ENCODE data around the gene LCN12.

LCN12 gene

GRCh38 chr9:136913701-136914438, 38.2 kb upstream of the LCN12 start:
- Histone ChIP-seq H4K20me1 (ENCODE audit: low read depth, low read length) (no peaks in the 10 kb centered on the region), H3K4me2 (ENCODE audit: low read depth, low read length, poor library complexity, severe bottlenecking) (no peak overlapping the region), H3F3A (ENCODE audit: insufficient read depth) (no peaks in the 10 kb centered on the region), H3K9ac (ENCODE audit: low read length) (no peak overlapping the region), H3K27me3 (ENCODE audit: low read length) (no peaks in the 10 kb centered on the region), H2AFZ (ENCODE audit: low read depth, low read length, severe bottlenecking) (no peak overlapping the region), H3K36me3 (ENCODE audit: low read length) (0 out of 2 replicates have a peak, but pooled peaks cover 2% of the 10 kb centered on the region), H3K9me2 (replicated peaks; ENCODE audit: insufficient read depth, low read length) (no peaks in the 10 kb centered on the region), H3K4me3 (ENCODE audit: insufficient read depth, low read length, poor library complexity, severe bottlenecking) (no peak overlapping the region), H3K9me3 (ENCODE audit: insufficient read depth, low read length) (no peaks in the 10 kb centered on the region), H3K79me2 (ENCODE audit: insufficient read depth, low read length) (no peaks in the 10 kb centered on the region), H3K27ac (ENCODE audit: low read depth, low read length) (no peak overlapping the region)
- no peak for TF ChIP-seq EZH2phosphoT487 (conservative IDR thresholded peaks at IDR 0.05; ENCODE audit: low read length)
- TF ChIP-seq CTCF (IDR thresholded peaks at IDR 0.05; ENCODE audit: insufficient read depth, low read length, poor library complexity, severe bottlenecking): no peak

- no peaks in the 10 kb centered on the region for H4K20me1 ChIP-seq (ENCODE audit: low read depth, low read length)
- H3K36me3 ChIP-seq (ENCODE audit: low read length): 0 out of 2 replicates have a peak, but pooled peaks cover 2% of the 10 kb centered on the region
Observed at GRCh38 chr9:136915632-136916329, 36.3 kb upstream of the LCN12 start.

GRCh38 chr9:136916330-136917184, 35.5 kb upstream of the LCN12 start:
- Histone ChIP-seq H2AFZ (ENCODE audit: low read depth, low read length, severe bottlenecking) (no peak overlapping the region), H3K9ac (ENCODE audit: low read length) (no peak overlapping the region), H3K27me3 (ENCODE audit: low read length) (no peaks in the 10 kb centered on the region), H3K4me3 (ENCODE audit: insufficient read depth, low read length, poor library complexity, severe bottlenecking) (no peak overlapping the region), H3K27ac (ENCODE audit: low read depth, low read length) (no peak overlapping the region), H3K9me3 (ENCODE audit: insufficient read depth, low read length) (no peaks in the 10 kb centered on the region), H3K9me2 (replicated peaks; ENCODE audit: insufficient read depth, low read length) (no peaks in the 10 kb centered on the region), H3K36me3 (ENCODE audit: low read length) (0 out of 2 replicates have a peak, but pooled peaks cover 2% of the 10 kb centered on the region), H3K4me2 (ENCODE audit: low read depth, low read length, poor library complexity, severe bottlenecking) (no peak overlapping the region), H3F3A (ENCODE audit: insufficient read depth) (no peaks in the 10 kb centered on the region), H4K20me1 (ENCODE audit: low read depth, low read length) (no peaks in the 10 kb centered on the region), H3K79me2 (ENCODE audit: insufficient read depth, low read length) (no peaks in the 10 kb centered on the region)
- TF ChIP-seq CTCF (IDR thresholded peaks at IDR 0.05; ENCODE audit: insufficient read depth, low read length, poor library complexity, severe bottlenecking): no peak

More at GRCh38 chr9:136915632-136916329, 36.3 kb upstream of the LCN12 start:
- Histone ChIP-seq H3K9me2 (replicated peaks; ENCODE audit: insufficient read depth, low read length) (no peaks in the 10 kb centered on the region), H3K79me2 (ENCODE audit: insufficient read depth, low read length) (no peaks in the 10 kb centered on the region), H3K9me3 (ENCODE audit: insufficient read depth, low read length) (no peaks in the 10 kb centered on the region), H3K27me3 (ENCODE audit: low read length) (no peaks in the 10 kb centered on the region), H3K27ac (ENCODE audit: low read depth, low read length) (no peak overlapping the region), H2AFZ (ENCODE audit: low read depth, low read length, severe bottlenecking) (no peak overlapping the region), H3F3A (ENCODE audit: insufficient read depth) (no peaks in the 10 kb centered on the region), H3K4me3 (ENCODE audit: insufficient read depth, low read length, poor library complexity, severe bottlenecking) (no peak overlapping the region), H3K4me2 (ENCODE audit: low read depth, low read length, poor library complexity, severe bottlenecking) (no peak overlapping the region), H3K9ac (ENCODE audit: low read length) (no peak overlapping the region)
- no peak for TF ChIP-seq EZH2phosphoT487 (conservative IDR thresholded peaks at IDR 0.05; ENCODE audit: low read length)
- no peak for TF ChIP-seq CTCF (IDR thresholded peaks at IDR 0.05; ENCODE audit: insufficient read depth, low read length, poor library complexity, severe bottlenecking)

Data from SU-DHL-6 (cell line).